ENCODE data around the gene MLF1.
A peak's percentile ranks its signal among the peaks of the same experiment; 100 is the strongest.
"Not testable (repeated sequence)": the region's sequence is repeated elsewhere in the genome, so short reads cannot be mapped to it uniquely, and the experiment has no call there.

MLF1 gene

GRCh38 chr3:158570999-158571702 lies at the start of gene MLF1:
Gene MLF1, plus strand, starts transcription at chr3:158571194. Its CDS starts 107 bp downstream, at chr3:158571301.
- peaks cover 3 to 4% of the 10 kb centered on the region in 2 donors for H3K9me3 Mint-ChIP-seq
- peak; percentile 82 for DNase-seq
- H3K4me1 Mint-ChIP-seq: peaks cover 7 to 8% of the 10 kb centered on the region in 2 donors
- H3K4me3 Mint-ChIP-seq: peak within 1 kb of the TSS; percentile 82 to 91
- H3K36me3 Mint-ChIP-seq: peaks cover 7 to 8% of the 10 kb centered on the region in 2 donors
- peaks cover 35 to 56% of the 10 kb centered on the region in 2 donors for H3K27me3 Mint-ChIP-seq
- peak within 1 kb of the TSS; percentile 97 for H3K27ac Mint-ChIP-seq
- peak; percentile 100 for ATAC-seq (replicated peaks)

DNA sequence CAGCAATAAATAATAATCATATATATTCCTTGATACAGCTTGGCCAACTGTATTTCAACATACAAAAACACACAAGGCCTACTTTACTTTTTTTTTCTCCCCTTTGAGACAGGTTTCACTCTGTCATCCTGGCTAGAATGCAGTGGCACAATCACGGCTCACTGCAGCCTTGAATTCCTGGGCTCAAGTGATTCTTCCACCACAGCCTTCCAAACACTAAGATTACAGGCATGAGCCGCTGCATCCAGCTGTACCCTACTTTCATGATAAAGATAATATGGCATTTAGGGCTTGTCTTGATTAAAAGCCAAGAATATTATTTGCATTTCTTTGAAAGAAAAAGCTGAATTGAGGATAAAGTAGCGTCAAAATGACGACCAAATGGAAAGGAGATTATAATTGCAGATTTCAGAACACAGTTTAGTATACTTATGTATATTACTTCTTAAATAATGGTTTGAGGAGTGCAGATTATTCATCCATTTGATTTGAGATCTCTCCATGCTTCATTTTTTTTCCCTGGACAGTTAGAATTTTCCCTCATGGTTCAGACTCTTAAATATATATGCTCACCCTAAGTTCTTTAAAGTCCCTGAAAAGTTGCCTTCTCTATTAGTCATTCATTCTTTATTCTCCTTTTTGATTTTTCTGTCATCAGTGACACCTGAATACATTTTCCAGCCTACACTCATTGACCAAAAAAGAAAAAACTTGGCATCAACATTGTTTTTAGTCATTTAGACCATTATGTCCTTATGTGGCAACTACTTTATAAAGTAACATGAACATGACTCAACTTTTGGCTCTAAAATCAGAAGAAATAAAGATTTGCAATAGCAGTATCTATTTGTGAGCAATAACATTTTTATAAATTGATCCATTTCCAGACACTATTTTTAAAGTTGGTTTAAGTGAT lies 48.5 kb upstream of the MLF1 start:
- Mint-ChIP-seq H3K9me3 (no peaks in the 10 kb centered on the region), H3K27ac (no peak overlapping the region), H3K4me1 (peaks cover 3 to 14% of the 10 kb centered on the region in 2 donors), H3K27me3 (no peaks in the 10 kb centered on the region), H3K36me3 (peaks cover 8 to 18% of the 10 kb centered on the region in 2 donors), H3K4me3 (no peak overlapping the region)
- DNase-seq (no peak), ATAC-seq (replicated peaks) (no peak)

GRCh38 chr3:158528076-158528674 lies 42.8 kb upstream of the MLF1 start:
- DNase-seq: no peak
- Mint-ChIP-seq H3K36me3 (peaks cover 0 to 6% of the 10 kb centered on the region in 2 donors), H3K27ac (no peak overlapping the region), H3K9me3 (no peaks in the 10 kb centered on the region), H3K27me3 (no peaks in the 10 kb centered on the region), H3K4me3 (no peak overlapping the region), H3K4me1 (no peaks in the 10 kb centered on the region)
- no peak for ATAC-seq (replicated peaks)

- Mint-ChIP-seq H3K36me3 (no peaks in the 10 kb centered on the region), H3K27me3 (no peaks in the 10 kb centered on the region), H3K27ac (no peak overlapping the region), H3K4me1 (no peaks in the 10 kb centered on the region), H3K9me3 (no peaks in the 10 kb centered on the region), H3K4me3 (no peak overlapping the region)
- ATAC-seq (replicated peaks) (no peak), DNase-seq (no peak)
These were observed 39.7 kb upstream of the MLF1 start for GRCh38 chr3:158531334-158531733.

- no peaks in the 10 kb centered on the region for H3K27me3 Mint-ChIP-seq
- H3K27ac Mint-ChIP-seq: no peak overlapping the region
- ATAC-seq (replicated peaks): peak; percentile 39 to 42
- H3K9me3 Mint-ChIP-seq: no peaks in the 10 kb centered on the region
- H3K4me3 Mint-ChIP-seq: no peak overlapping the region
- DNase-seq: no peak
- no peaks in the 10 kb centered on the region for H3K36me3 Mint-ChIP-seq
- no peaks in the 10 kb centered on the region for H3K4me1 Mint-ChIP-seq
These were observed 38.8 kb upstream of the MLF1 start for GRCh38 chr3:158532099-158532734.

DNA sequence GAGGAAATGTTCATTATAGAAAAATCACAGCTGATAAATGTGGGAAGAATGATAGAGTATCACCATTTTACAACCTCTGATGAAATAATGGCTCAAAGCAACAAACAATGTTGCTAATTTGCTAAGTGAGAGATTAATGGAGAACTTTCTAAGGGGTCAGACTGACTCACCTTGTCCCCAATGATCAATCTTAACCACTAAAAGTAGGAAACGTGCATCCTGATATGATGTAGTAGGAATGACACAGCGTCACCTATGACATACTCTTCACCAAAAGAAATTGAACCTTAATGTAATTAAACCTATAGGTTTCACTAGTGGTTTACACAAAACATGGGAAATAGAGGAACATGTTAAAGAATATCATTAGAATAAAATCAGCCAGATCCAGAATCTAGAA lies 35.1 kb upstream of the MLF1 start:
- no peaks in the 10 kb centered on the region for H3K4me1 Mint-ChIP-seq
- DNase-seq (no peak), ATAC-seq (replicated peaks) (no peak)
- peaks cover under 1 to 4% of the 10 kb centered on the region in 2 donors for H3K36me3 Mint-ChIP-seq
- no peak overlapping the region for H3K4me3 Mint-ChIP-seq
- H3K9me3 Mint-ChIP-seq: no peaks in the 10 kb centered on the region
- H3K27me3 Mint-ChIP-seq: no peaks in the 10 kb centered on the region
- H3K27ac Mint-ChIP-seq: no peak overlapping the region

GRCh38 chr3:158539414-158540014 lies 31.5 kb upstream of the MLF1 start:
- peaks cover 7 to 15% of the 10 kb centered on the region in 2 donors for H3K36me3 Mint-ChIP-seq
- no peak overlapping the region for H3K27ac Mint-ChIP-seq
- ATAC-seq (replicated peaks) (peak; percentile 45 to 67), DNase-seq (peak; percentile 6)
- no peaks in the 10 kb centered on the region for H3K4me1 Mint-ChIP-seq
- no peaks in the 10 kb centered on the region for H3K27me3 Mint-ChIP-seq
- no peaks in the 10 kb centered on the region for H3K9me3 Mint-ChIP-seq
- no peak overlapping the region for H3K4me3 Mint-ChIP-seq

- no peak overlapping the region for H3K27ac Mint-ChIP-seq
- H3K27me3 Mint-ChIP-seq: no peaks in the 10 kb centered on the region
- DNase-seq (no peak), ATAC-seq (replicated peaks) (no peak)
- H3K9me3 Mint-ChIP-seq: no peaks in the 10 kb centered on the region
- peaks cover 7 to 15% of the 10 kb centered on the region in 2 donors for H3K36me3 Mint-ChIP-seq
- no peaks in the 10 kb centered on the region for H3K4me1 Mint-ChIP-seq
- H3K4me3 Mint-ChIP-seq: no peak overlapping the region
These were observed 30.9 kb upstream of the MLF1 start for GRCh38 chr3:158540066-158540465.

DNA sequence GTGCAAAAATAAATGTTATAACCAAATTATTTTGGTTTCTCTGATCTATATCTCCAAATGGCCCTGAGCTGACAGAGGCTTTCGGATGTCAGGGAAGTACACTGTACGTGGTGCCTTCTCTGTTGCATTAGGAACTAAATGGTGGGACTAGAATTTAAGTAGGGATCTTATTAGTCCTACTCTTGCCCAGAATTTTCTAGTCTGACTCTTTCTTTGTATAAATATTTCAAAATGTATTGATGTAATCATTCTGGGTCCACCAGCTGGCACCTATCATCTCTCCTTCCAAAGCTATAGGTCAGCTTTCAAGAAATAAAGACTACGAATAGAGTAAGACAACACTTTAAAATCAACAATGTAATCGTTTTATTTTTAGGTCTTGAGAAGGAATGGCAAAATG lies 22.3 kb upstream of the MLF1 start:
- Mint-ChIP-seq H3K4me1 (no peaks in the 10 kb centered on the region), H3K27me3 (no peaks in the 10 kb centered on the region), H3K4me3 (no peak overlapping the region), H3K9me3 (peaks cover 0 to 2% of the 10 kb centered on the region in 2 donors), H3K36me3 (peaks cover 14 to 19% of the 10 kb centered on the region in 2 donors), H3K27ac (no peak overlapping the region)
- ATAC-seq (replicated peaks): no peak
- no peak for DNase-seq

- H3K4me1 Mint-ChIP-seq; H3K27me3 Mint-ChIP-seq; ATAC-seq (replicated peaks); DNase-seq; H3K9me3 Mint-ChIP-seq; H3K4me3 Mint-ChIP-seq; H3K27ac Mint-ChIP-seq: not testable (repeated sequence)
- H3K36me3 Mint-ChIP-seq: peaks cover 12 to 16% of the 10 kb centered on the region in 2 donors
These were observed 21.1 kb upstream of the MLF1 start for GRCh38 chr3:158549938-158550337.

DNA sequence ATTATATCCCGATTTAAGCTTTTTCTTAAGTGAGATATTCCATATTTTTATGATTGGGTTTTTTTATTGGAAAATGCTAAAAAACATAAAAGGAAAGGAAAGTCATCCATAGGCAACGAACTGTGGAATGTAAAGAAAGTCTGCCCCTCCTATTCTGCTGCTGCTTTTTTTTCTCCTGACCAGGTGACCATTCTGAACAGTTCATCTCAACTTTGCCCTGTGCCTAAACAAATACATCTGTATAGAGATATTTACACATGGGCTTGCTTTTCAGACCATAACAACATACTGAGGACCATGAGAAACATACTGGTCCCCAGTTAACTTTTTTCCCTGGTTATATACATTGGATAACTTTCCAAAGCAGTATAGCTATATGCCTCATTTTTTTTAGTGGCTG lies 18.9 kb upstream of the MLF1 start:
- H3K27ac Mint-ChIP-seq: no peak overlapping the region
- H3K36me3 Mint-ChIP-seq: peaks cover 5 to 7% of the 10 kb centered on the region in 2 donors
- H3K9me3 Mint-ChIP-seq: peaks cover 0 to 4% of the 10 kb centered on the region in 2 donors
- ATAC-seq (replicated peaks): no peak
- H3K27me3 Mint-ChIP-seq: peaks cover 0 to 13% of the 10 kb centered on the region in 2 donors
- no peak for DNase-seq
- peaks cover 0 to 2% of the 10 kb centered on the region in 2 donors for H3K4me1 Mint-ChIP-seq
- no peak overlapping the region for H3K4me3 Mint-ChIP-seq

- Mint-ChIP-seq H3K4me1 (peaks cover 0 to 2% of the 10 kb centered on the region in 2 donors), H3K36me3 (no peaks in the 10 kb centered on the region), H3K9me3 (peaks cover 2 to 10% of the 10 kb centered on the region in 2 donors), H3K27ac (no peak overlapping the region), H3K4me3 (no peak overlapping the region), H3K27me3 (peaks cover 13 to 24% of the 10 kb centered on the region in 2 donors)
- ATAC-seq (replicated peaks) (no peak), DNase-seq (no peak)
These were observed 11.5 kb upstream of the MLF1 start for GRCh38 chr3:158559504-158559903.

DNA sequence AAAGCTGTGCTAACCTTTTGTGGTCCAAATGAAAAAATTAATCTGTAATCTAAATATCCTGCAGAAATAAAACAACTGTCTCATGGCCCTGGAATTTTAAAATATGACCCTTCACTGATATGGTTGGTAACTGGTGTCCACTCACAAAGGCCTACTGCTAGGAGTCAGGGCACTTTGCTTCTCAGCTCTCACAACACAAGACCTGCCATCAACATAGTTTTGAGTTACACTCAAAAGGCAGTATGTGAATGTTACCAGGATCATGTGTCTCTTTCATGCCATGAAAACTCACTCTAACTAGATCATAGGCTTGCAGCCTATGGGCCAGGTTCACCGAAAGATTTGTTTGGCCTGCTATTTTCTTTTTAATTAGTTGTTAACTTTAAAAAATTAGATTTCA lies 10.0 kb upstream of the MLF1 start:
- no peak for DNase-seq
- Mint-ChIP-seq H3K4me1 (peaks cover 0 to 2% of the 10 kb centered on the region in 2 donors), H3K27me3 (peaks cover 21 to 22% of the 10 kb centered on the region in 2 donors), H3K27ac (no peak overlapping the region), H3K9me3 (peaks cover 6 to 17% of the 10 kb centered on the region in 2 donors), H3K36me3 (no peaks in the 10 kb centered on the region), H3K4me3 (no peak overlapping the region)
- no peak for ATAC-seq (replicated peaks)

- Mint-ChIP-seq H3K36me3 (no peaks in the 10 kb centered on the region), H3K27ac (no peak overlapping the region), H3K27me3 (peaks cover 16 to 22% of the 10 kb centered on the region in 2 donors), H3K4me3 (no peak overlapping the region), H3K9me3 (peaks cover 6 to 18% of the 10 kb centered on the region in 2 donors), H3K4me1 (no peaks in the 10 kb centered on the region)
- ATAC-seq (replicated peaks): no peak
- no peak for DNase-seq
These were observed 8.3 kb upstream of the MLF1 start for GRCh38 chr3:158562674-158563073.
